Suprapubic skin (tissue), 4 donors: ENCODE data around the gene EIF3B.

Source experiments
- CTCF ChIP-seq, 2 donors: fragments of 200-600 bp in 1 of 2; fragments of 450-650 bp in 1 of 2; sonication (generic) in 1 of 2; IDR thresholded peaks; one replicate each; pipeline ENCODE4 v1.5.1; 2016 to 2019; ENCODE audit warnings: antibody characterized with exemption in 2 of 2, mild to moderate bottlenecking in 1 of 2, moderate library complexity in 1 of 2
- EP300 ChIP-seq: sonication (generic); formaldehyde crosslinking; IDR thresholded peaks from one replicate; pipeline ENCODE4 v1.6.1; 2017; ENCODE audit warnings: antibody characterized with exemption
- POLR2A ChIP-seq, 2 donors: fragments of 450-650 bp; IDR thresholded peaks; one replicate each; pipeline ENCODE4 v1.6.1; 2017; ENCODE audit warnings: antibody characterized with exemption in 2 of 2, mild to moderate bottlenecking in 2 of 2, moderate library complexity in 2 of 2
- POLR2AphosphoS5 ChIP-seq, 3 donors: sonication (generic); formaldehyde crosslinking; IDR thresholded peaks; one replicate each; pipeline ENCODE4 v1.6.1; 2017; ENCODE audit warnings: antibody characterized with exemption in 3 of 3

- TF ChIP-seq CTCF (IDR thresholded peaks at IDR 0.05) (no peak), POLR2A (IDR thresholded peaks at IDR 0.05) (no peak), EP300 (no peak), POLR2AphosphoS5 (IDR thresholded peaks at IDR 0.05) (peak in 1 of 3 donors; percentile 60)
Measured at GRCh38 chr7:2403014-2403717, 48.5 kb downstream of the EIF3B start, which contains the start of gene CHST12.
